Lung microvascular endothelial cell (primary cell): Measurements from ENCODE around the gene DCAF10. TPM values are rescaled to one million over a fixed set of nuclear protein-coding genes. Genes with fewer than 3 reads are reported as not detected.
"Not testable (repeated sequence)": the region's sequence is repeated elsewhere in the genome, so short reads cannot be mapped to it uniquely, and the experiment has no call there.

Source experiments
- DNase-seq, 2 donors: peaks; one replicate each; pipeline versions ENCODE4 v3.0.0 to v3.0.0-alpha.2; 2010; ENCODE audit warnings: low read depth in 2 of 2
- total RNA-seq: library from RNA; depleted of rRNA; stranded (reverse); fragments of >200 nt; gene quantifications from 2 replicates; pipeline ENCODE4 v1.2.1, GENCODE V29; 2014

Gene DCAF10
- 11.3 and 12.1 TPM in 2 replicates for total RNA-seq

- peak; percentile 88 to 91 for DNase-seq
Measured at GRCh38 chr9:37800631-37801286, at the start of gene DCAF10. Gene DCAF10, plus strand, starts transcription at chr9:37800797. Its CDS starts 70 bp downstream, at chr9:37800867.

GRCh38 chr9:37751186-37751585 lies 49.4 kb upstream of the DCAF10 start:
- no peak for DNase-seq

- not testable (repeated sequence) for DNase-seq
Measured at GRCh38 chr9:37751704-37752103, 48.9 kb upstream of the DCAF10 start.

GRCh38 chr9:37752112-37752511 lies 48.5 kb upstream of the DCAF10 start:
- DNase-seq: not testable (repeated sequence)

GRCh38 chr9:37752642-37753488 lies 47.7 kb upstream of the DCAF10 start:
- no peak for DNase-seq

GRCh38 chr9:37753489-37754190 lies 47.0 kb upstream of the DCAF10 start, which contains the start of gene TRMT10B:
Gene TRMT10B, plus strand, starts transcription at chr9:37753805. Its CDS starts 8,127 bp downstream, at chr9:37761932.
- DNase-seq: peak; percentile 74 to 83

- no peak for DNase-seq
Measured at GRCh38 chr9:37758747-37759146, 41.9 kb upstream of the DCAF10 start.

GRCh38 chr9:37760416-37761161 lies 40.0 kb upstream of the DCAF10 start:
- no peak for DNase-seq

- DNase-seq: peak in 1 of 2 donors; percentile 32
Measured at GRCh38 chr9:37761511-37761910, 39.1 kb upstream of the DCAF10 start.

GRCh38 chr9:37765263-37765662 lies 35.3 kb upstream of the DCAF10 start:
- not testable (repeated sequence) for DNase-seq

- DNase-seq: no peak
Measured at GRCh38 chr9:37769306-37769705, 31.3 kb upstream of the DCAF10 start.

GRCh38 chr9:37769995-37770394 lies 30.6 kb upstream of the DCAF10 start:
- DNase-seq: no peak

- DNase-seq: no peak
Measured at GRCh38 chr9:37775216-37775919, 25.2 kb upstream of the DCAF10 start.

- no peak for DNase-seq
Measured at GRCh38 chr9:37776328-37776727, 24.3 kb upstream of the DCAF10 start.

GRCh38 chr9:37778534-37778933 lies 22.1 kb upstream of the DCAF10 start:
- no peak for DNase-seq

- DNase-seq: peak in 1 of 2 donors; percentile 41
Measured at GRCh38 chr9:37784291-37784615, 16.3 kb upstream of the DCAF10 start.

- DNase-seq: peak; percentile 94 to 95
Measured at GRCh38 chr9:37784616-37785483, 15.7 kb upstream of the DCAF10 start, which contains the start of gene EXOSC3. Gene EXOSC3, minus strand, starts transcription at chr9:37785064. Its CDS starts 20 bp downstream, at chr9:37785044.

GRCh38 chr9:37787059-37787458 lies 13.5 kb upstream of the DCAF10 start:
- DNase-seq: no peak

GRCh38 chr9:37788332-37788731 lies 12.3 kb upstream of the DCAF10 start:
- no peak for DNase-seq

- DNase-seq: no peak
Measured at GRCh38 chr9:37790096-37790495, 10.5 kb upstream of the DCAF10 start.
